Liver (tissue), 9 donors: ENCODE measurements around the gene RFFL. TPM values are rescaled to one million over a fixed set of nuclear protein-coding genes. Genes with fewer than 3 reads are reported as not detected.

Experiments
- DNase-seq: peaks from one replicate; pipeline ENCODE4 v3.0.0-alpha.2; 2017; ENCODE audit warnings: low spot score
- H3K27ac ChIP-seq, 2 donors: one replicate each; pipeline ENCODE4 v1.7.0; 2013; ENCODE audit warnings: inconsistent platforms in 2 of 2, low read length in 2 of 2, control low read depth in 1 of 2, low read depth in 1 of 2, mild to moderate bottlenecking in 1 of 2
- H3K27me3 ChIP-seq, 4 donors: one replicate each; pipeline versions ENCODE4 v1.6.1 to v1.7.0; 2013; ENCODE audit warnings: low read length in 3 of 4, inconsistent platforms in 1 of 4, mild to moderate bottlenecking in 1 of 4, moderate library complexity in 1 of 4; ENCODE audit not compliant: control insufficient read depth in 4 of 4, insufficient read depth in 4 of 4
- H3K36me3 ChIP-seq, 4 donors: one replicate each; pipeline versions ENCODE4 v1.6.1 to v1.7.0; 2013; ENCODE audit warnings: low read length in 3 of 4, mild to moderate bottlenecking in 3 of 4, low read depth in 1 of 4, moderate library complexity in 1 of 4; ENCODE audit not compliant: control insufficient read depth in 4 of 4, insufficient read depth in 3 of 4
- H3K4me1 ChIP-seq, 4 donors: one replicate each; pipeline versions ENCODE4 v1.6.1 to v1.7.0; 2013; ENCODE audit warnings: low read length in 3 of 4, mild to moderate bottlenecking in 3 of 4, moderate library complexity in 1 of 4; ENCODE audit not compliant: control insufficient read depth in 4 of 4, insufficient read depth in 4 of 4
- H3K4me3 ChIP-seq, 3 donors: one replicate each; pipeline versions ENCODE4 v1.6.1 to v1.7.0; 2013; ENCODE audit warnings: low read length in 3 of 3, control low read depth in 1 of 3, low read depth in 1 of 3, mild to moderate bottlenecking in 1 of 3
- H3K9ac ChIP-seq, 2 donors: one replicate each; pipeline ENCODE4 v1.7.0; 2013; ENCODE audit warnings: low read length in 2 of 2, mild to moderate bottlenecking in 2 of 2, moderate library complexity in 2 of 2, control low read depth in 1 of 2, low read depth in 1 of 2
- H3K9me3 ChIP-seq, 4 donors: one replicate each; pipeline versions ENCODE4 v1.6.1 to v1.7.0; 2013; ENCODE audit warnings: low read length in 3 of 4; ENCODE audit not compliant: control insufficient read depth in 4 of 4
- EGR1 ChIP-seq, 2 donors: IDR thresholded peaks; 2 replicates each; pipeline ENCODE4 v1.6.1; 2016 to 2018; ENCODE audit warnings: antibody characterized with exemption in 2 of 2, low read depth in 2 of 2
- FOXA1 ChIP-seq: IDR thresholded peaks from 2 replicates; pipeline ENCODE4 v1.6.1; 2016; ENCODE audit warnings: antibody characterized with exemption
- FOXA2 ChIP-seq: IDR thresholded peaks from 2 replicates; pipeline ENCODE4 v1.6.1; 2016; ENCODE audit warnings: antibody characterized with exemption
- GABPA ChIP-seq, 2 donors: IDR thresholded peaks in 1 of 2; conservative IDR thresholded peaks in 1 of 2; 2 replicates each; pipeline ENCODE4 v1.6.1; 2016; ENCODE audit warnings: antibody characterized with exemption in 2 of 2, mild to moderate bottlenecking in 1 of 2, moderate library complexity in 1 of 2
- HNF4A ChIP-seq, 2 donors: conservative IDR thresholded peaks; 2 replicates each; pipeline ENCODE4 v1.6.1; 2016; ENCODE audit warnings: antibody characterized with exemption in 2 of 2, mild to moderate bottlenecking in 2 of 2
- HNF4G ChIP-seq: IDR thresholded peaks from 2 replicates; pipeline ENCODE4 v1.6.1; 2016; ENCODE audit warnings: antibody characterized with exemption
- JUND ChIP-seq, 2 donors: IDR thresholded peaks; 2 replicates each; pipeline ENCODE4 v1.6.1; 2016; ENCODE audit warnings: antibody characterized with exemption in 2 of 2
- NR2F2 ChIP-seq: IDR thresholded peaks from 2 replicates; pipeline ENCODE4 v1.6.1; 2016; ENCODE audit warnings: antibody characterized with exemption
- RAD21 ChIP-seq, 2 donors: IDR thresholded peaks; 2 replicates each; pipeline ENCODE4 v1.6.1; 2016; ENCODE audit warnings: antibody characterized with exemption in 2 of 2, mild to moderate bottlenecking in 2 of 2
- RXRA ChIP-seq, 2 donors: IDR thresholded peaks; 2 replicates each; pipeline ENCODE4 v1.6.1; 2017 to 2018; ENCODE audit warnings: antibody characterized with exemption in 2 of 2, mild to moderate bottlenecking in 1 of 2
- SP1 ChIP-seq: IDR thresholded peaks from 2 replicates; pipeline ENCODE4 v1.6.1; 2018; ENCODE audit warnings: antibody characterized with exemption, mild to moderate bottlenecking
- TAF1 ChIP-seq: conservative IDR thresholded peaks from 2 replicates; pipeline ENCODE4 v1.6.1; 2016; ENCODE audit warnings: antibody characterized with exemption, mild to moderate bottlenecking
- YY1 ChIP-seq: IDR thresholded peaks from 2 replicates; pipeline ENCODE4 v1.6.1; 2016; ENCODE audit warnings: antibody characterized with exemption, mild to moderate bottlenecking
- WGBS: extraction: QIAGEN DNeasy Blood & Tissue Kit; methylation state at CpG from one replicate; pipeline ENCODE4 v1.1.7; 2013; 5-methylcytosine and 5-hydroxymethylcytosine counted together
- polyA plus RNA-seq, 2 donors: library from polyadenylated mRNA; stranded (reverse) in 1 of 2; unstranded in 1 of 2; fragments of 200-250 nt in 1 of 2; fragments of >200 nt in 1 of 2; fragmentation: Nextera tagmentation in 1 of 2; extraction: Ambion mirVana in 1 of 2; gene quantifications; one replicate each; pipeline versions ENCODE4 v1.2.1 to v1.2.3, GENCODE V29; 2013 to 2015
- total RNA-seq, 2 donors: library from RNA; depleted of rRNA; stranded (reverse); fragments of >200 nt; gene quantifications; one replicate each; pipeline ENCODE4 v1.2.3, GENCODE V29; 2014
- TF ChIP-seq, protein P1 (sequence below): IDR thresholded peaks from 2 replicates; pipeline ENCODE4 v1.6.1; 2016; ENCODE audit warnings: antibody characterized with exemption
- TF ChIP-seq, protein P2 (sequence below): IDR thresholded peaks from 2 replicates; pipeline ENCODE4 v1.6.1; 2016; ENCODE audit warnings: antibody characterized with exemption
- TF ChIP-seq, protein P3 (sequence below): IDR thresholded peaks from 2 replicates; pipeline ENCODE4 v1.6.1; 2016; ENCODE audit warnings: antibody characterized with exemption, mild to moderate bottlenecking
- TF ChIP-seq, protein P4 (sequence below): fragments of 150-350 bp; IDR thresholded peaks from 2 replicates; pipeline ENCODE4 v1.5.1; 2017; ENCODE audit warnings: improper control_type of control experiment, low read depth, low read length; ENCODE audit not compliant: missing input control
- TF ChIP-seq, protein P5 (sequence below): IDR thresholded peaks from 2 replicates; pipeline ENCODE4 v1.6.1; 2016; ENCODE audit warnings: antibody characterized with exemption
- donor health status: healthy.
- donor health status: healthy.
- donor health status: healthy.
- donor health status: healthy.
- donor health status: healthy.

RFFL gene
- total and polyA plus RNA-seq, 4 donors: 15.9 to 28.0 (median 22.0) TPM

DNA sequence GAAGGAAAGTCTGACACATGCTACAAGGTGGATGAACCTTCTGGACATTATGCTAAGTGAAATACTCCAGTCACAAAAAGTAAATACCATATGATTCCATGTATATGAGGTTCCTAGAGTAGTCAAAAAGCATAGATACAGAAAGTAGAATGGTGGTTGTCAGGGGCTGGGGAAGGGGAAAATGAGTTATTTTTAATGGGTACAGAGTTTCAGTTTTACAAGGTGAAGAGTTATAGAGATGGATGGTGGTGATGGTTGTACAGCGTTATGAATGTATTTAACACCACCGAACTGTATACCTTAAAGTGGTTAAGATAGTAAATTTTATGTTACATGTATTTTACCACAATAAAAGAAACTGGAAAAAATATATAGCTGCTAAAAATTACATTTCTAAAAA, 38.2 kb upstream of the RFFL start:
- H3K4me3 ChIP-seq: no peak overlapping the region
- no peaks in the 10 kb centered on the region for H3K4me1 ChIP-seq
- no peak for DNase-seq
- peaks cover 2 to 33% (median 10%) of the 10 kb centered on the region in 4 donors for H3K36me3 ChIP-seq
- 93% methylated on average over 2 of the region's 2 CpGs for WGBS
- H3K27me3 ChIP-seq: no peaks in the 10 kb centered on the region
- H3K9ac ChIP-seq: no peak overlapping the region
- no peak overlapping the region for H3K27ac ChIP-seq
- TF ChIP-seq, protein P1, sequence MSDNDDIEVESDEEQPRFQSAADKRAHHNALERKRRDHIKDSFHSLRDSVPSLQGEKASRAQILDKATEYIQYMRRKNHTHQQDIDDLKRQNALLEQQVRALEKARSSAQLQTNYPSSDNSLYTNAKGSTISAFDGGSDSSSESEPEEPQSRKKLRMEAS: no peak
- TF ChIP-seq, protein P2, sequence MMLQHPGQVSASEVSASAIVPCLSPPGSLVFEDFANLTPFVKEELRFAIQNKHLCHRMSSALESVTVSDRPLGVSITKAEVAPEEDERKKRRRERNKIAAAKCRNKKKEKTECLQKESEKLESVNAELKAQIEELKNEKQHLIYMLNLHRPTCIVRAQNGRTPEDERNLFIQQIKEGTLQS: no peak
- TF ChIP-seq YY1 (no peak), TAF1 (no peak), EGR1 (IDR thresholded peaks at IDR 0.05; ENCODE audit: low read depth in 2 of 2) (no peak), NR2F2 (no peak), FOXA1 (no peak), RXRA (IDR thresholded peaks at IDR 0.05) (no peak), HNF4A (conservative IDR thresholded peaks at IDR 0.05) (no peak), GABPA (IDR thresholded peaks at IDR 0.05 in 1 of 2, conservative IDR thresholded peaks at IDR 0.05 in 1 of 2) (no peak), JUND (IDR thresholded peaks at IDR 0.05) (no peak), RAD21 (IDR thresholded peaks at IDR 0.05) (no peak), HNF4G (no peak), FOXA2 (no peak), SP1 (no peak)
- TF ChIP-seq, protein P3, sequence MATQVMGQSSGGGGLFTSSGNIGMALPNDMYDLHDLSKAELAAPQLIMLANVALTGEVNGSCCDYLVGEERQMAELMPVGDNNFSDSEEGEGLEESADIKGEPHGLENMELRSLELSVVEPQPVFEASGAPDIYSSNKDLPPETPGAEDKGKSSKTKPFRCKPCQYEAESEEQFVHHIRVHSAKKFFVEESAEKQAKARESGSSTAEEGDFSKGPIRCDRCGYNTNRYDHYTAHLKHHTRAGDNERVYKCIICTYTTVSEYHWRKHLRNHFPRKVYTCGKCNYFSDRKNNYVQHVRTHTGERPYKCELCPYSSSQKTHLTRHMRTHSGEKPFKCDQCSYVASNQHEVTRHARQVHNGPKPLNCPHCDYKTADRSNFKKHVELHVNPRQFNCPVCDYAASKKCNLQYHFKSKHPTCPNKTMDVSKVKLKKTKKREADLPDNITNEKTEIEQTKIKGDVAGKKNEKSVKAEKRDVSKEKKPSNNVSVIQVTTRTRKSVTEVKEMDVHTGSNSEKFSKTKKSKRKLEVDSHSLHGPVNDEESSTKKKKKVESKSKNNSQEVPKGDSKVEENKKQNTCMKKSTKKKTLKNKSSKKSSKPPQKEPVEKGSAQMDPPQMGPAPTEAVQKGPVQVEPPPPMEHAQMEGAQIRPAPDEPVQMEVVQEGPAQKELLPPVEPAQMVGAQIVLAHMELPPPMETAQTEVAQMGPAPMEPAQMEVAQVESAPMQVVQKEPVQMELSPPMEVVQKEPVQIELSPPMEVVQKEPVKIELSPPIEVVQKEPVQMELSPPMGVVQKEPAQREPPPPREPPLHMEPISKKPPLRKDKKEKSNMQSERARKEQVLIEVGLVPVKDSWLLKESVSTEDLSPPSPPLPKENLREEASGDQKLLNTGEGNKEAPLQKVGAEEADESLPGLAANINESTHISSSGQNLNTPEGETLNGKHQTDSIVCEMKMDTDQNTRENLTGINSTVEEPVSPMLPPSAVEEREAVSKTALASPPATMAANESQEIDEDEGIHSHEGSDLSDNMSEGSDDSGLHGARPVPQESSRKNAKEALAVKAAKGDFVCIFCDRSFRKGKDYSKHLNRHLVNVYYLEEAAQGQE: no peak
- TF ChIP-seq, protein P4, sequence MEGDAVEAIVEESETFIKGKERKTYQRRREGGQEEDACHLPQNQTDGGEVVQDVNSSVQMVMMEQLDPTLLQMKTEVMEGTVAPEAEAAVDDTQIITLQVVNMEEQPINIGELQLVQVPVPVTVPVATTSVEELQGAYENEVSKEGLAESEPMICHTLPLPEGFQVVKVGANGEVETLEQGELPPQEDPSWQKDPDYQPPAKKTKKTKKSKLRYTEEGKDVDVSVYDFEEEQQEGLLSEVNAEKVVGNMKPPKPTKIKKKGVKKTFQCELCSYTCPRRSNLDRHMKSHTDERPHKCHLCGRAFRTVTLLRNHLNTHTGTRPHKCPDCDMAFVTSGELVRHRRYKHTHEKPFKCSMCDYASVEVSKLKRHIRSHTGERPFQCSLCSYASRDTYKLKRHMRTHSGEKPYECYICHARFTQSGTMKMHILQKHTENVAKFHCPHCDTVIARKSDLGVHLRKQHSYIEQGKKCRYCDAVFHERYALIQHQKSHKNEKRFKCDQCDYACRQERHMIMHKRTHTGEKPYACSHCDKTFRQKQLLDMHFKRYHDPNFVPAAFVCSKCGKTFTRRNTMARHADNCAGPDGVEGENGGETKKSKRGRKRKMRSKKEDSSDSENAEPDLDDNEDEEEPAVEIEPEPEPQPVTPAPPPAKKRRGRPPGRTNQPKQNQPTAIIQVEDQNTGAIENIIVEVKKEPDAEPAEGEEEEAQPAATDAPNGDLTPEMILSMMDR: no peak
- TF ChIP-seq, protein P5, sequence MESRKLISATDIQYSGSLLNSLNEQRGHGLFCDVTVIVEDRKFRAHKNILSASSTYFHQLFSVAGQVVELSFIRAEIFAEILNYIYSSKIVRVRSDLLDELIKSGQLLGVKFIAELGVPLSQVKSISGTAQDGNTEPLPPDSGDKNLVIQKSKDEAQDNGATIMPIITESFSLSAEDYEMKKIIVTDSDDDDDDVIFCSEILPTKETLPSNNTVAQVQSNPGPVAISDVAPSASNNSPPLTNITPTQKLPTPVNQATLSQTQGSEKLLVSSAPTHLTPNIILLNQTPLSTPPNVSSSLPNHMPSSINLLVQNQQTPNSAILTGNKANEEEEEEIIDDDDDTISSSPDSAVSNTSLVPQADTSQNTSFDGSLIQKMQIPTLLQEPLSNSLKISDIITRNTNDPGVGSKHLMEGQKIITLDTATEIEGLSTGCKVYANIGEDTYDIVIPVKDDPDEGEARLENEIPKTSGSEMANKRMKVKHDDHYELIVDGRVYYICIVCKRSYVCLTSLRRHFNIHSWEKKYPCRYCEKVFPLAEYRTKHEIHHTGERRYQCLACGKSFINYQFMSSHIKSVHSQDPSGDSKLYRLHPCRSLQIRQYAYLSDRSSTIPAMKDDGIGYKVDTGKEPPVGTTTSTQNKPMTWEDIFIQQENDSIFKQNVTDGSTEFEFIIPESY: no peak
- H3K9me3 ChIP-seq: no peaks in the 10 kb centered on the region
